Keratinocyte (primary cell): ENCODE results near the gene METTL24. TPM values are rescaled to one million over a fixed set of nuclear protein-coding genes. Genes with fewer than 3 reads are reported as not detected.

Experiments used
- DNase-seq: peaks from one replicate; pipeline ENCODE4 v3.0.0-alpha.2; 2011; ENCODE audit warnings: low read depth, missing footprints, low spot score
- FAIRE-seq: peaks from 2 replicates; lab custom pipeline; 2011; peaks lifted over from hg19 to GRCh38; lab: Jason Lieb, UNC
- H2AFZ ChIP-seq: 2 replicates; pipeline ENCODE4 v1.6.0; 2012; ENCODE audit warnings: low read length, control low read depth, inconsistent platforms; ENCODE audit not compliant: control insufficient read depth
- H3K27ac ChIP-seq: 2 replicates; pipeline ENCODE4 v1.5.1; 2011; ENCODE audit warnings: low read length; ENCODE audit not compliant: control insufficient read depth, insufficient read depth
- H3K27me3 ChIP-seq: 3 replicates; pipeline ENCODE4 v1.6.0; 2011; ENCODE audit warnings: low read length; ENCODE audit not compliant: control insufficient read depth, insufficient read depth; ENCODE audit errors: extremely low read depth
- H3K36me3 ChIP-seq, 2 experiments: 2 replicates in 1 of 2; 3 replicates in 1 of 2; pipeline ENCODE4 v1.5.1; 2011; ENCODE audit warnings: low read length in 2 of 2, mild to moderate bottlenecking in 1 of 2; ENCODE audit not compliant: control insufficient read depth in 2 of 2, insufficient read depth in 2 of 2; ENCODE audit errors: extremely low read depth in 1 of 2
- H3K4me1 ChIP-seq: 3 replicates; pipeline ENCODE4 v1.5.1; 2011; ENCODE audit warnings: low read length; ENCODE audit not compliant: control insufficient read depth, insufficient read depth; ENCODE audit errors: extremely low read depth
- H3K4me2 ChIP-seq: 3 replicates; pipeline ENCODE4 v1.6.0; 2011; ENCODE audit warnings: low read depth, low read length; ENCODE audit not compliant: control insufficient read depth, insufficient read depth; ENCODE audit errors: extremely low read depth
- H3K4me3 ChIP-seq, 3 experiments: fragments of 200-600 bp in 1 of 3; sonication (generic) in 1 of 3; 2 replicates in 2 of 3; 3 replicates in 1 of 3; pipeline ENCODE4 v1.5.1; 2011 to 2016; ENCODE audit warnings: low read length in 3 of 3, mild to moderate bottlenecking in 3 of 3, control low read depth in 2 of 3, inconsistent platforms in 1 of 3, low read depth in 1 of 3, mixed read lengths in 1 of 3, mixed run types in 1 of 3, moderate library complexity in 1 of 3; ENCODE audit not compliant: control insufficient read depth in 2 of 3, insufficient read depth in 2 of 3; ENCODE audit errors: extremely low read depth in 1 of 3
- H3K79me2 ChIP-seq: 2 replicates; pipeline ENCODE4 v1.6.0; 2012; ENCODE audit warnings: low read length; ENCODE audit not compliant: control insufficient read depth, insufficient read depth
- H3K9ac ChIP-seq: 3 replicates; pipeline ENCODE4 v1.6.0; 2011; ENCODE audit warnings: low read length; ENCODE audit not compliant: control insufficient read depth, insufficient read depth; ENCODE audit errors: extremely low read depth
- H3K9me1 ChIP-seq: 3 replicates; pipeline ENCODE4 v1.6.0; 2011; ENCODE audit warnings: low read length; ENCODE audit not compliant: control insufficient read depth, insufficient read depth; ENCODE audit errors: extremely low read depth
- H3K9me3 ChIP-seq: 2 replicates; pipeline ENCODE4 v1.5.1; 2012; ENCODE audit warnings: low read depth, low read length; ENCODE audit not compliant: control insufficient read depth
- H4K20me1 ChIP-seq: 3 replicates; pipeline ENCODE4 v1.6.0; 2011; ENCODE audit warnings: low read length; ENCODE audit not compliant: control insufficient read depth, insufficient read depth; ENCODE audit errors: extremely low read depth
- EZH2 ChIP-seq: IDR thresholded peaks from one replicate; pipeline ENCODE4 v1.6.1; 2012; ENCODE audit warnings: inconsistent platforms, mild to moderate bottlenecking, low read length, moderate library complexity
- dilution Hi-C: fragments of 300-500 bp; cut with MboI; formaldehyde crosslinking; loops from one replicate; pipeline ENCODE4 v1.7.0; 2020; ENCODE audit warnings: low sequenced_read_pairs; ENCODE audit not compliant: extremely low pct_ligation_motif_present
- polyA plus RNA-seq, 5 experiments: library from polyadenylated mRNA; depleted of rRNA in 3 of 5; stranded (reverse) in 3 of 5; stranded (forward) in 1 of 5; unstranded in 1 of 5; fragments of >200 nt; gene quantifications; 1 replicate in 1 of 5; 2 replicates in 3 of 5; 3 replicates in 1 of 5; pipeline versions ENCODE4 v1.2.1 to v1.2.3, GENCODE V29; 2011 to 2012; ENCODE audit warnings: missing spikeins in 2 of 5, low read depth in 1 of 5, low replicate concordance in 1 of 5
- TF ChIP-seq, protein P1 (sequence below), 3 experiments: IDR thresholded peaks in 1 of 3; conservative IDR thresholded peaks in 1 of 3; optimal IDR thresholded peaks in 1 of 3; 2 replicates in 2 of 3; 3 replicates in 1 of 3; pipeline versions ENCODE3 to v1.5.1; 2011; ENCODE audit warnings: low read length in 3 of 3, mild to moderate bottlenecking in 3 of 3, moderate library complexity in 2 of 3, control low read depth in 1 of 3, inconsistent platforms in 1 of 3; ENCODE audit not compliant: insufficient read depth in 2 of 3; ENCODE audit errors: extremely low read depth in 1 of 3

METTL24 gene
- polyA plus RNA-seq, 1 donor (not counting 4 experiments of a cell fraction or from before 2014, with no cell fraction given): not detected

- TF ChIP-seq, protein P1, sequence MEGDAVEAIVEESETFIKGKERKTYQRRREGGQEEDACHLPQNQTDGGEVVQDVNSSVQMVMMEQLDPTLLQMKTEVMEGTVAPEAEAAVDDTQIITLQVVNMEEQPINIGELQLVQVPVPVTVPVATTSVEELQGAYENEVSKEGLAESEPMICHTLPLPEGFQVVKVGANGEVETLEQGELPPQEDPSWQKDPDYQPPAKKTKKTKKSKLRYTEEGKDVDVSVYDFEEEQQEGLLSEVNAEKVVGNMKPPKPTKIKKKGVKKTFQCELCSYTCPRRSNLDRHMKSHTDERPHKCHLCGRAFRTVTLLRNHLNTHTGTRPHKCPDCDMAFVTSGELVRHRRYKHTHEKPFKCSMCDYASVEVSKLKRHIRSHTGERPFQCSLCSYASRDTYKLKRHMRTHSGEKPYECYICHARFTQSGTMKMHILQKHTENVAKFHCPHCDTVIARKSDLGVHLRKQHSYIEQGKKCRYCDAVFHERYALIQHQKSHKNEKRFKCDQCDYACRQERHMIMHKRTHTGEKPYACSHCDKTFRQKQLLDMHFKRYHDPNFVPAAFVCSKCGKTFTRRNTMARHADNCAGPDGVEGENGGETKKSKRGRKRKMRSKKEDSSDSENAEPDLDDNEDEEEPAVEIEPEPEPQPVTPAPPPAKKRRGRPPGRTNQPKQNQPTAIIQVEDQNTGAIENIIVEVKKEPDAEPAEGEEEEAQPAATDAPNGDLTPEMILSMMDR (optimal IDR thresholded peaks at IDR 0.05 in 1 of 3, IDR thresholded peaks at IDR 0.05 in 1 of 3, conservative IDR thresholded peaks at IDR 0.05 in 1 of 3; ENCODE audit: extremely low read depth in 1 of 3, insufficient read depth in 2 of 3, low read length in 3 of 3): no peak
- Histone ChIP-seq H3K36me3 (no peaks in the 10 kb centered on the region), H3K9ac (no peak overlapping the region), H3K79me2 (no peaks in the 10 kb centered on the region), H3K27me3 (no peaks in the 10 kb centered on the region), H3K4me1 (peaks cover 3% of the 10 kb centered on the region), H3K4me2 (peak overlapping the region; percentile 59), H3K4me3 (peak overlapping the region in 1 of 3 experiments; percentile 24), H3K27ac (no peak overlapping the region), H4K20me1 (no peaks in the 10 kb centered on the region), H3K9me1 (no peaks in the 10 kb centered on the region), H2AFZ (peak overlapping the region; percentile 52), H3K9me3 (no peaks in the 10 kb centered on the region)
- FAIRE-seq: no peak
- DNase-seq: no peak
- dilution Hi-C loops: no loop called here
These were observed 41.3 kb upstream of the METTL24 start for GRCh38 chr6:110399219-110400071.

- dilution Hi-C loops: no loop called here
- no peak overlapping the region for H3K4me3 ChIP-seq
- H3K9ac ChIP-seq: no peak overlapping the region
- H3K79me2 ChIP-seq: no peaks in the 10 kb centered on the region
- H3K9me3 ChIP-seq: no peaks in the 10 kb centered on the region
- no peaks in the 10 kb centered on the region for H3K36me3 ChIP-seq
- H4K20me1 ChIP-seq: no peaks in the 10 kb centered on the region
- DNase-seq (no peak), FAIRE-seq (no peak)
- H3K9me1 ChIP-seq: no peaks in the 10 kb centered on the region
- no peak overlapping the region for H3K4me2 ChIP-seq
- no peaks in the 10 kb centered on the region for H3K27me3 ChIP-seq
- TF ChIP-seq, protein P1 (optimal IDR thresholded peaks at IDR 0.05 in 1 of 3, IDR thresholded peaks at IDR 0.05 in 1 of 3, conservative IDR thresholded peaks at IDR 0.05 in 1 of 3; ENCODE audit: extremely low read depth in 1 of 3, insufficient read depth in 2 of 3, low read length in 3 of 3): no peak
- no peak for TF ChIP-seq EZH2
- no peak overlapping the region for H2AFZ ChIP-seq
- H3K27ac ChIP-seq: no peak overlapping the region
- peaks cover 3% of the 10 kb centered on the region for H3K4me1 ChIP-seq
These were observed 40.6 kb upstream of the METTL24 start for GRCh38 chr6:110398778-110399177.
